Stimulated activated CD8-positive, alpha-beta memory T cell treated with anti-CD3 and anti-CD28 coated beads, Interleukin-15, amount 100 ng/mL, for 4 hours (primary cell): ENCODE measurements around the gene HIRA.

Experiments
- DNase-seq, 2 donors: peaks; one replicate each; pipeline ENCODE4 v3.0.0-alpha.2; 2020; ENCODE audit warnings: low read depth in 2 of 2

Gene HIRA

GRCh38 chr22:19407649-19408606, 23.6 kb downstream of the HIRA start:
- no peak for DNase-seq

- no peak for DNase-seq
Observed at GRCh38 chr22:19406846-19407245, 24.7 kb downstream of the HIRA start.

GRCh38 chr22:19406281-19406811, 25.2 kb downstream of the HIRA start:
- no peak for DNase-seq

- DNase-seq = no peak
Observed at GRCh38 chr22:19405652-19406051, 25.9 kb downstream of the HIRA start.

GRCh38 chr22:19405133-19405532, 26.4 kb downstream of the HIRA start:
- DNase-seq = no peak

GRCh38 chr22:19404676-19405075, 26.9 kb downstream of the HIRA start:
- DNase-seq = no peak

GRCh38 chr22:19402642-19403191, 28.8 kb downstream of the HIRA start:
- DNase-seq = no peak

- DNase-seq = no peak
Observed at GRCh38 chr22:19401483-19401882, 30.1 kb downstream of the HIRA start.

GRCh38 chr22:19400881-19401280, 30.7 kb downstream of the HIRA start:
- no peak for DNase-seq

- DNase-seq = no peak
Observed at GRCh38 chr22:19398652-19399051, 32.9 kb downstream of the HIRA start.

- no peak for DNase-seq
Observed at GRCh38 chr22:19398206-19398605, 33.3 kb downstream of the HIRA start.

- no peak for DNase-seq
Observed at GRCh38 chr22:19397734-19398104, 33.8 kb downstream of the HIRA start.

- no peak for DNase-seq
Observed at GRCh38 chr22:19396934-19397733, 34.4 kb downstream of the HIRA start.

- no peak for DNase-seq
Observed at GRCh38 chr22:19396561-19396933, 35.0 kb downstream of the HIRA start.

GRCh38 chr22:19395276-19395675, 36.3 kb downstream of the HIRA start:
- DNase-seq = no peak

GRCh38 chr22:19394274-19395050, 37.1 kb downstream of the HIRA start:
- no peak for DNase-seq

GRCh38 chr22:19393704-19394103, 37.8 kb downstream of the HIRA start:
- no peak for DNase-seq

GRCh38 chr22:19387575-19387974, 44.0 kb downstream of the HIRA start:
- no peak for DNase-seq

GRCh38 chr22:19387038-19387437, 44.5 kb downstream of the HIRA start:
- DNase-seq = no peak

GRCh38 chr22:19386248-19386647, 45.3 kb downstream of the HIRA start:
- no peak for DNase-seq

GRCh38 chr22:19385221-19385906, 46.2 kb downstream of the HIRA start:
- DNase-seq = no peak
